Measurements from ENCODE around the gene APOBEC4. TPM values are rescaled to one million over a fixed set of nuclear protein-coding genes. Genes with fewer than 3 reads are reported as not detected.
A peak's percentile ranks its signal among the peaks of the same experiment; 100 is the strongest.

The APOBEC4 gene, protein sequence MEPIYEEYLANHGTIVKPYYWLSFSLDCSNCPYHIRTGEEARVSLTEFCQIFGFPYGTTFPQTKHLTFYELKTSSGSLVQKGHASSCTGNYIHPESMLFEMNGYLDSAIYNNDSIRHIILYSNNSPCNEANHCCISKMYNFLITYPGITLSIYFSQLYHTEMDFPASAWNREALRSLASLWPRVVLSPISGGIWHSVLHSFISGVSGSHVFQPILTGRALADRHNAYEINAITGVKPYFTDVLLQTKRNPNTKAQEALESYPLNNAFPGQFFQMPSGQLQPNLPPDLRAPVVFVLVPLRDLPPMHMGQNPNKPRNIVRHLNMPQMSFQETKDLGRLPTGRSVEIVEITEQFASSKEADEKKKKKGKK
- total RNA-seq = not detected
- polyA plus RNA-seq (ENCODE audit: insufficient read depth, low read depth, low replicate concordance) = not detected
- long read RNA-seq, donor 1 = 0 reads
- long read RNA-seq, donor 2 = 0 reads
- long read RNA-seq, donor 3 = 0 reads
- long read RNA-seq, donor 4, partial matches to known transcripts = 0 of 5 reads
- long read RNA-seq, donor 4, other reads (novel, unspliced or antisense) = 5 of 5 reads
- long read RNA-seq, donor 5 = 0 reads
- long read RNA-seq, donor 6 = 0 reads
- long read RNA-seq, donor 7 = 0 reads
- long read RNA-seq, donor 8 = 0 reads
- long read RNA-seq, donor 9 = 0 reads
- long read RNA-seq, donor 10 = 0 reads

DNA sequence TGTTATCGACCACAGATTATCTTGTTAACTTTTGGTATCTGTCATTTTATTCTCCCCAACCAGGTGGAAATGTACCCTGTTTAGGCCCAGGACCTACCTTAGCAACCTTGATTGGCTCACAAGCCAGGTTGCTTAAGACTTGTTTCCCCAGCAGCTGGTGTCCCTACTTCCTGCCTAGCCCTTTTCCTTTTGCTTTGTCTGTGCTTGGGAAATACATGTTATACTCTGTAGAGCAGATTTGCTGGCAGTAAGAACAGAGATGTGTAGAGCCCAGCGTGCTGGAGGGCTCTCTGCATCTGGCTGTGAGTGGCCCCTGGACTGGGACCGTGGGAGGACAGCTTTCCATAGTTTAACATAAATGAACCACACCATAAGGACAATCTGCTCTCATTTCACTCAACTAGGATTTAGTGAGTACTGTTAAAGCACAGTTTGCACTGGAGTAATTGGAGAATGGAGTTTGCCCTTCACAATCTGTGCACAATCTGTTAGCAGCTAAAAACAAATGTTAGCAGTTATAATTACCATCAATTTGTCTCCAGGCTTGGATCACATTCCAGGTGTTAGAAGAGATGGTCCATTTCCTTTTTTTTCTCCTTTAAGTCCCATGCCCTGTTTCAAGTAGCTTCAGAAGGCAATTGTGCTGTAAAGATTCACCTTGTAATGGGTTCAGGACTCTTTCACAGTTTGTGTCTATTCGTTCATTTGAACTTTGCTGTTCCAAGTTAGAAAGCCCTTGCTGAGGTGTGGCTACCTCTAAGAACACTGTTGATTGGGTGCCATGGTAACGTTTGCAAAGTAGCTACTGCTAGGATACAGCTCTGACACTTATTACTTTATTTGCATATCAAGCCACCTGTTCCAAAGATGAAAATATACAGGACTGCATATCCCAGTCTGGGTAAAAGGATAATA, at the start of gene APOBEC4:
APOBEC4 (minus strand) TSS at position 770 of the 915 bp plus-strand sequence. CDS start 4,535 bp downstream, outside the sequence.
- FAIRE-seq = no peak
- H3K9me3 ChIP-seq (ENCODE audit: control insufficient read depth in 2 of 3, insufficient read depth in 1 of 3, low read length in 3 of 3) = no peaks in the 10 kb centered on the region
- no peak within 1 kb of the TSS for H3K4me3 ChIP-seq (ENCODE audit: low read length in 3 of 3)
- H3K27ac ChIP-seq (ENCODE audit: low read depth in 2 of 2, low read length in 2 of 2) = no peak within 1 kb of the TSS
- no peaks in the 10 kb centered on the region for H3K36me3 ChIP-seq (ENCODE audit: control insufficient read depth in 2 of 3, insufficient read depth in 3 of 3, low read length in 3 of 3)
- peak in 1 of 5 donors; percentile 7 for DNase-seq
- TF ChIP-seq, protein P1, sequence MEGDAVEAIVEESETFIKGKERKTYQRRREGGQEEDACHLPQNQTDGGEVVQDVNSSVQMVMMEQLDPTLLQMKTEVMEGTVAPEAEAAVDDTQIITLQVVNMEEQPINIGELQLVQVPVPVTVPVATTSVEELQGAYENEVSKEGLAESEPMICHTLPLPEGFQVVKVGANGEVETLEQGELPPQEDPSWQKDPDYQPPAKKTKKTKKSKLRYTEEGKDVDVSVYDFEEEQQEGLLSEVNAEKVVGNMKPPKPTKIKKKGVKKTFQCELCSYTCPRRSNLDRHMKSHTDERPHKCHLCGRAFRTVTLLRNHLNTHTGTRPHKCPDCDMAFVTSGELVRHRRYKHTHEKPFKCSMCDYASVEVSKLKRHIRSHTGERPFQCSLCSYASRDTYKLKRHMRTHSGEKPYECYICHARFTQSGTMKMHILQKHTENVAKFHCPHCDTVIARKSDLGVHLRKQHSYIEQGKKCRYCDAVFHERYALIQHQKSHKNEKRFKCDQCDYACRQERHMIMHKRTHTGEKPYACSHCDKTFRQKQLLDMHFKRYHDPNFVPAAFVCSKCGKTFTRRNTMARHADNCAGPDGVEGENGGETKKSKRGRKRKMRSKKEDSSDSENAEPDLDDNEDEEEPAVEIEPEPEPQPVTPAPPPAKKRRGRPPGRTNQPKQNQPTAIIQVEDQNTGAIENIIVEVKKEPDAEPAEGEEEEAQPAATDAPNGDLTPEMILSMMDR (IDR thresholded peaks at IDR 0.05; ENCODE audit: borderline replicate concordance, extremely low read depth, insufficient read depth) = no peak
- no peaks in the 10 kb centered on the region for H3K27me3 ChIP-seq (ENCODE audit: control insufficient read depth, insufficient read depth, low read length)
- H3K4me1 ChIP-seq (ENCODE audit: control insufficient read depth in 2 of 3, insufficient read depth in 2 of 3, low read depth in 1 of 3, low read length in 3 of 3) = no peaks in the 10 kb centered on the region
- no peak within 1 kb of the TSS for H3K9ac ChIP-seq (ENCODE audit: low read length in 3 of 3)
- intact Hi-C loops (cut with DNase I) = no loop called here

DNA sequence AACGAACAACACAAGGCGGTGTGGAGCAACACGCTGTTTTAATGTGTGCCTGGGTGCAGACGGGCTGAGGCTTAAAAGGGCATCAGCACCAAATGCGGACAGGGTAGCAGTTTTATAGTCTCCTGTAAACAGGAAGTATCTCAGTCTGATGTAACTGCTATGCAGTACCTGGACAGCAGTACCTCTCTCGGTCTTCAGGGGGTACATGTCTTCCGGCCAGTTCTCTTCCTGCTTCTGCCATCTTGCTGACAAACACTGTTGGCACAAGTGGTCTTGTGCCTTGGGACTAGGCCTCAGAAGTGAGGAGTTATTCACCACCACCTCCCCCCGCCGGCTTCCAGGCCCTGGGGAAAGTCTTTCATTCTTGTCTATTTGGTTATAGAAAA, 49.7 kb upstream of the APOBEC4 start:
- TF ChIP-seq, protein P1 (IDR thresholded peaks at IDR 0.05; ENCODE audit: borderline replicate concordance, extremely low read depth, insufficient read depth) = no peak

DNA sequence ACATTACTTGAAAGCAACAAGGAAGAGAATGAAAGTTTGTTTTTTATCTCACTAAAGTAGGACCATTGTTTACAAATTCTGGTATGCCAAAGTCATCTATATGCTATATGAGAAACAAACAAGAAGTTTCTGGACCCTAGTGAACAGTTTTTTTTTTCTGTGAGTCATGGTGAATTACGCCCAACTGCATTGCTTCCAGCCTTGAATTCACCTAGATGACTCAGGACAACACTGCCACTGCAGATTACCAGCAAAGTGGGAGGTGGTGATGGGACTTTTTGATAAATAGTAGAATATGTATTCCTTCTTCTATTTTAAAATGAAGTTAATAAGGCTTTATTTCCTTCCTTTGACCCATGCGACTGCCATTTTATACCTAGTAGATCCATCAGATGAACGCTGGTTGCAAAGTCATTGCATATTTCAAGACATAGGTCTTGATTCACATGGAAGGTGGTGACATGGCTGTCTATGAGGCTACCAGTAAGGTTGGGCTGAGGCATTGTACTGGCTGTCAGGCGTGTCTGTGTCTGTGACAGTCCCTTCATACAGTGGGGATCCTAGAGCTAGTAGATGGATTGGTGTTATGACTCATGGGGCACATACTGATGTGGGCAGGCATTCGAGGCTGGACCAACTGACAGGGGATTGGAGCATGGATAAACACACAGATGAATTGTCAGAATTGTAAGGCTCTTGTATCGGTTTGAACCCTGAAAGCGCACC, 49.1 kb upstream of the APOBEC4 start:
- Histone ChIP-seq H3K9me3 (ENCODE audit: control insufficient read depth in 2 of 3, insufficient read depth in 1 of 3, low read length in 3 of 3) (no peaks in the 10 kb centered on the region), H3K4me3 (ENCODE audit: low read length in 3 of 3) (no peak overlapping the region), H3K27me3 (ENCODE audit: control insufficient read depth, insufficient read depth, low read length) (no peaks in the 10 kb centered on the region), H3K9ac (ENCODE audit: low read length in 3 of 3) (no peak overlapping the region), H3K27ac (ENCODE audit: low read depth in 2 of 2, low read length in 2 of 2) (no peak overlapping the region), H3K36me3 (ENCODE audit: control insufficient read depth in 2 of 3, insufficient read depth in 3 of 3, low read length in 3 of 3) (no peaks in the 10 kb centered on the region), H3K4me1 (ENCODE audit: control insufficient read depth in 2 of 3, insufficient read depth in 2 of 3, low read depth in 1 of 3, low read length in 3 of 3) (no peaks in the 10 kb centered on the region)
- DNase-seq (no peak), FAIRE-seq (no peak)
- TF ChIP-seq, protein P1 (IDR thresholded peaks at IDR 0.05; ENCODE audit: borderline replicate concordance, extremely low read depth, insufficient read depth) = no peak
- intact Hi-C loops (cut with DNase I) = no loop called here

More for the DNA sequence above, 49.7 kb upstream of the APOBEC4 start:
- H3K4me1 ChIP-seq (ENCODE audit: control insufficient read depth in 2 of 3, insufficient read depth in 2 of 3, low read depth in 1 of 3, low read length in 3 of 3) = no peaks in the 10 kb centered on the region
- H3K36me3 ChIP-seq (ENCODE audit: control insufficient read depth in 2 of 3, insufficient read depth in 3 of 3, low read length in 3 of 3) = no peaks in the 10 kb centered on the region
- no peaks in the 10 kb centered on the region for H3K27me3 ChIP-seq (ENCODE audit: control insufficient read depth, insufficient read depth, low read length)
- H3K9ac ChIP-seq (ENCODE audit: low read length in 3 of 3) = no peak overlapping the region
- H3K4me3 ChIP-seq (ENCODE audit: low read length in 3 of 3) = no peak overlapping the region
- FAIRE-seq (no peak), DNase-seq (no peak)
- no peak overlapping the region for H3K27ac ChIP-seq (ENCODE audit: low read depth in 2 of 2, low read length in 2 of 2)
- no peaks in the 10 kb centered on the region for H3K9me3 ChIP-seq (ENCODE audit: control insufficient read depth in 2 of 3, insufficient read depth in 1 of 3, low read length in 3 of 3)
- intact Hi-C loops (cut with DNase I) = no loop called here

Data from kidney (tissue), 22 donors.